ENCODE measurements around the gene TMSB15B.
"Not testable (repeated sequence)": the region's sequence is repeated elsewhere in the genome, so short reads cannot be mapped to it uniquely, and the experiment has no call there.

Gene TMSB15B

DNA sequence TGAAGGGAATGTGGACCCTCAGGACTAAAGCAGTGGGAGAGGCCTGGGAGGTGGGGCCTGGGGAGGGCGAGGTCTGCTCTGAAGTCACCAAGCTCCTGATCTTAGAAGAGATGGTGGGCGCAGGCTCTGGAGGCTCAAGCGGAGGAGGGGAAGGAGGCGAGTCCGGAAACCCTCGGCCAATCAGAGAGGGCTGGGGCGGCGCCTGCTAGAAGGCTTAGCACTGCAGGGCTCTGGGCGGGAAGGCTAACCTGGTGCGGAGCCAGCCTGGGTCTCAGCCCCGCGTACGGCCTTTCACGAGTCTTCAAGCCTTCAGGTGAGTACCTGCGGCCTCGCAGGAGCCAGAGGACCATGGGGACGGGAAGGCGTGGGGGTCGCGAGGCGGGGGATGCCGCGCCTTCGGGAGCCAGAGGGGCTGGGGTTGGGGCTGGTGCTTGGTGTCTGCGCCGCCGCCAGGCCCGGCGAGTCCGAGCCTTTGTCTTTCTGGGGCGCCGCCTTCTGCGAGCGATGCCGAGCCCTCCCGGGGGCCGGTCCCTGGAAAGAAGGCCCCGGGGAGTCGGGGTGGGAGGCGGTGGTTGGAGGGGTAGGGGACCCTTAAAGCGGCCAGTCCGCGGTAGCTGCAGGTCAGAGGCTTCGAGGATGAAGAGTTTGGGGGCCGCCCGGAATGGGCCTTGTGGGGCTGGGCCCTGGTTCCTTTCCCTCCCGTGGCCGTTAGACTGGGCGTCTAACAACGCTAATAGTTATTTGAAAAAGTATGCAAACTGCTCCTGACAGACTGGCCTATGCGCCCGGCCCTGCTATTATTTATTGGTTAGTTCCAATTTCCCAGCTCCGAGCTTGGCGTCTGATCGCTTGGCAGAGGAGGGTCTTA lies at the start of gene TMSB15B:
Gene TMSB15B (plus strand): TSS at position 217 of the 868 bp plus-strand sequence.
- not testable (repeated sequence) for DNase-seq

DNA sequence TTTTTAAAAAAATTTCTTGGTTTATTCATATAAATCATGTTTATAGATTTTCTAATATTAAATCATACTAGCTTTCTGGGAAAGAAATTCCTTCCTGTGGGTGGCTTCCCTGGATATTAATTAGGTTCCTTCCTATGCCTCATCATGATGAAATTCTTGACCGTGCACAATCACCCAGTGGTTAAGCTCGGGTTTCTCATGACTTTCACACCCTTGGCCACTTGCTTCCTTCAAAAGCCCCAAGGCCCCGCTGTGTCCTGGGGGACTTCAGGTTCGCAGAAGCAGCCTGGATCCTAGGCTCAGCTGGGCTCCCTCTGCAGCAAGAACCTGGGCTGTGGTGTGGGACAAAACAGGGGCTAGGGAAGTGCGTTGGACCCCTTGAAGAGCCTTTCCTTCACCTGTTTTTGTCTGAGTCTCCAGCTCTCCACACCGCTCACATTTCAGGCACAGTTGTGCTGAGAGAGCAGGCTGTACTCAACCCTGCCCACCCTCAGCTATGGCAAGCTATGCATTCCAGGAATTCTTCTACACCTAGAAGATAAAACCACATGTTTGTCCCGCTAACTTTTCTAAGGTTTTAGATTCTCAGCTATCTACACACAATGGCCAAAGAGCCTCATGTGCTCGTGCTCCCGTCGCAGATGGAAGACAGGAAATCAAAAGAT lies 48.9 kb upstream of the TMSB15B start:
- no peak for DNase-seq

DNA sequence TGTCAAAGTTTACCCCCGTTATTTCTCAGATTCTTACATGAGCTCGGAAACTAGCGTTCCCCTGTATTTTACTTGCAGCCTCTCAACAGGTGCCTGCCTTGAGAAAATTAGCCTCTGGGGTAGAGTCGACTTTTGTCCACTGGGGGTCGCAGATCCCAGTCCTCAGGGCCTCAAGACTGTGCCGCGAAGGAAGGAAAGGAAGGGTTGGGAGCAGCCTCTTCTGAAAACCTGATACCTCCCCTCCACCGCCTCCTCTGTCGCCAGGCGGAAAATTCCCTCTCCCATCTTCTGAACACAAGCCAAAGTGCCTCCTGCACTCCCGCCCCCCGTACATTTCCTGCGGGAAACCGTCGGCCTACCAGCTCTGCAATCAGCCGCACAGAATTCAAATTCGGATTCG lies 44.4 kb upstream of the TMSB15B start:
- peak; percentile 60 for DNase-seq

DNA sequence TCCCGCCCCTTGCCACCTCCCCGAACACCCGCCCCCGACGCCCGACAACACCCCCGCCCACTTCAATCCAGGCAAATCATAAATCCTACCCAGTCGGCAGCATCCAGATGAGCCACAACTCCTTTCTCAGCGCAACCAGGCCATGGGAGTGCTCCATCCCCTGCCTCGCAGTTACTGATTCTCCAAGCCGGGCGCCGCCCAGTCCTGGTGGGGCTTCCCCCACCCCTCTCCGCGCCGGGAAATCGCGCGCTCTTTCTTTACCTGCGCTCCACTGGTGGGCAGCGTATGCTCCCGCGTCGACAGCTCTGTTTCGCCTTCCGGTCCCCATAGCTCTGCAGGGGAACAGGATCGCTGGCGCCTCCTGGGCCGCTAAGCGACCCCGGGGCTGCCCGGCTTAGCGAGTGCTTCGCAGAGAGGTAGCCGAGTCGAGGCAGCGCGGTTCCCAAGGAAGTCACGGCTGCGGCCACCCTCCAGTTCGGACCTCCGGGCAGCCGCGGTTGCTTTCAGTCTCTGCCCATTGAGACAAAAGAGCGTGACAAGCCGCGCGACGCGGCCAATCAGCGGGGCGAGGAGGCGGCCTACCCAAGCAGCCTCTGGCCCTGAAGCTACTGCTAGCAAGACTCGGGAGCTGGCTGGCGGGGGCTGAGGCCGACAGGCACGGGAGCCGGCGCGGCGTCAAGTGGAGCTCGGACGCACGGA lies 43.7 kb upstream of the TMSB15B start:
- DNase-seq: peak; percentile 65

DNA sequence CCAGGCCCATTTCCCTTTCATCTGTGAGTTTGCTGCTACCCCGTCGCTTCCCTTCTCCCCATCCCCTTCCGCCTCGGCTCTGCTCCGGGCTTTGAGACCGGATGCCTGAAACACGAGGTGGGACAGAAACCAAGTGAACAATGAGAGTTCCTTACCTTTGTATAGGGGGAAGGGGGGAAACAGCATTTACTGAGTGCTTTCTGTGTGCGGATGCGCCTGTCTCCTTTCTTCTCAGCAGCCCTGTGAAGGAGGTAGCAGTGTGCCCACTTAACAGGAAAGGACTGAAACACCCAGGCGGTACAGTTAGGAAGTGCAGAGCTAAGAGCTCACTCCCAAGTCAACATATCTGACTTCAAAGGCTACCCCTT lies 43.2 kb upstream of the TMSB15B start:
- no peak for DNase-seq

DNA sequence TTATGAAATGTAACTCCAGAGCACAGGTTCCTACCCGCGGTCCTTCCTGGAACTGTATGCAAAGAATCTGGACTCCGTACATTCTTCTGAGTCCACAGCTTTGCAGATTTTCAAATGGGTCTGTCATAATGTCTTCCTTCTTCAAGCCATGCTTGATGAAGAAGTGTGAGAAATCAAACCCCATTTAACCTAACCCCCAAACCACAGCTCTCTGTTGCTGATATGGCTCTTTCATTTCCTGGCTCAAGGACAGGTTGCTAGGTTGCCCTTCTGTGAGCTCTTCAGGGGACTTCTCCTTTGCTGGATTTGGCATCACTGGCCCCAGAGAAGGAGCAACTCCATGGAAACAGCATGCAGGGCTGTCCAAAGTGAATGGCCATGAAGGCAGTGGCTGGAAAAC lies 41.9 kb upstream of the TMSB15B start:
- DNase-seq: not testable (repeated sequence)

DNA sequence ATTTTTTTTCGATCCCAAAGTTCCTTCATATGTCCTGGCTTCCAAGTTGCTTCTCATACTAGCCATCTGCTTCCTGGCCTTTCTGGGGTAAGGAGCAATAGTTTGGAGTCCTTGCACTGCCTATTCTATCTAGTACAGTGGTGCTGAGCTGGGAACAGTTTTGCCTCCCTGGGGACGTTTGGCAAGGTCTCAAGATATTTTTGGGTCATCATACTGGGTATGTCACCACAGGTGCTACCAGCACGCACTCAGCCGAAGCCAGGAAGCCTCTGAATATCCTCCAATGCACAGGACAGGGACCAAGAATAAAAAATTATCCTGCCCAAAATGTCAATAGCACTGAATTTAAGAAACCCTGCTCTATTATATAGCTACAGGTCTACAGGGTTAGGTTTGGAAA lies 35.4 kb upstream of the TMSB15B start:
- no peak for DNase-seq

DNA sequence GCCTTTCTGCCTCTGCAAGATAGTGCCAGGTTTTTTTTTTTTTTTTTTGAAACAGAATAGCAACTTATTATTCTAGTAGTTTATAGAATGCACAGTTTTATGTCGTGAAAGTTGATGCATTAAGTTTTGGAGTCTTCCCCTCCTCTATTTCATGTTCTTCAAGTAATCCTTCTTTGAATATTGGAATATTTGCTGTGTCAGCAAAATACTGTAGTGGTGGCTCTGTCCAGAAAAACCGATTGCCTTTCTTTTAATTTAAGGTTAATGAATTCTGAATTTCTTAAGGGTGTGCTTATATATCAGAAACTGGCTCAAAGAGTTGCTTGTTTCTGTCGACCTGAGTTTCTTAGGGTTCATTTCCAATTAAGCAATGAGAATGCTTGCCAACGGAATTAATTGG lies 34.8 kb upstream of the TMSB15B start:
- no peak for DNase-seq

DNA sequence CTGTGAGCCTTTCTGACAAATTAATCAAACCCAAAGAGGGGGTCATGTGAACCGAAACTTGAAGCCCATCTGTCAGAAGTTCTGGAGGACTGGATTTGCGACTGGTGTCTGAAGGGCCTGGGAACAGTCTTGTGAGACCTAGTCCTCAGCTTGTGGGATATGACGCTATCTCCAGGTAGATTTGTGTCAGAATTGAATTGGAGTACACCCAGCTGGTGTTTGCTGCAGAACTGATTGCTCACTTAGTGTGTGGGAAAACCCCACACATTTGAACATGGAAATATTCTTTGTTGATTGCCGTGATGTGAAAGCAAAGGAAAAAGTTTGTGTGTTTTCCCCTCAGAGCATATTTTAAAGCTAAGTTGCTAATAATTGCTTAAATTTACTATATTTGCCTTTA lies 30.3 kb upstream of the TMSB15B start:
- DNase-seq: no peak

DNA sequence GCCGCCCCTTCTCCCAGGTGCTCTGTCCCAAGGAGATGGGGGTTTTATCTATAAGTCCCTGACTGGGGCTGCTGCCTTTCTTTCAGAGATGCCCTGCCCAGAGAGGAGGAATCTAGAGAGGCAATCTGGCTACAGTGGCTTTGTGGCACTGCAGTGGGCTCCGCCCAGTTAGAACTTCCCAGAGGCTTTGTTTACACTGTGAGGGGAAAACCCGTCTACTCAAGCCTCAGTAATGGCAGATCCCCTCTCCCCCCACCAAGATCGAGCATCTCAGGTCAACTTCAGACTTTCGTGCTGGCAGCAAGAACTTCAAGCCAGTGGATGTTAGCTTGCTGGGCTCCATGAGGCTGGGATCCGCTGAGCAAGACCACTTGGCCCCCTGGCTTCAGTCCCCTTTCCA lies 22.2 kb upstream of the TMSB15B start:
- DNase-seq: not testable (repeated sequence)

DNA sequence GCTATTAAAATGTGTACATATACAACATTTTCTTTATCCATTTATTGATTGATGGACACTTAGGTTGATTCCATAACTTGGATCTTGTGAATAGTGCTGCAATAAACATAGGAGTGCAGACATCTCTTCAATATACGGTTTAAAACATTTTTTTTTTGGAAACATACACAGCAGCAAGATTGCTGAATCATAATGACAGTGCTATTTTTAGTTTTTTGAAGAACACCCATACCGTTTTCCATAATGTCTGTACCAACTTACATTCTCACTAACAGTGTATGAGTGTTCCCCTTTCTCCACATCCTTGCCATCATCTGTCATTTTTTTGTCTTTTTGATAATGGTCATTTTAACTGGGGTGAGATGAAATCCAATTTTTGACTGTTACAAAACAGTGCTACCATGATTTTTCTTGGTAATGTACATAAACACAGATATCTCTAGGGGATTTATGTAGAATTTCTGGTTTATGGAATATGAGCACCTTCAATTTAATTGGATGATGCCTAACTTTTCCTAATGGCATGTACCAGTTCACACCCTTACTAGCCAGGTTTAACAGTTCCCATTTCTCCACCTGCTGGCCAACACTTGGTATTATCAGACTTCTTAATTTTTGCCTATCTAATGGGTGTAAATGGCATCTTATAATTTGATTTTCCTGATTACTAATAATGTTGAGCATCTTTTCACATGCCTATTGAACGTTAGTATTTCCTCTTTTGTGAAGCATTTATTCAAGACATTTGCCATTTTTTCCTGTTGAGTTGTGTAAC lies 21.0 kb upstream of the TMSB15B start:
- no peak for DNase-seq

DNA sequence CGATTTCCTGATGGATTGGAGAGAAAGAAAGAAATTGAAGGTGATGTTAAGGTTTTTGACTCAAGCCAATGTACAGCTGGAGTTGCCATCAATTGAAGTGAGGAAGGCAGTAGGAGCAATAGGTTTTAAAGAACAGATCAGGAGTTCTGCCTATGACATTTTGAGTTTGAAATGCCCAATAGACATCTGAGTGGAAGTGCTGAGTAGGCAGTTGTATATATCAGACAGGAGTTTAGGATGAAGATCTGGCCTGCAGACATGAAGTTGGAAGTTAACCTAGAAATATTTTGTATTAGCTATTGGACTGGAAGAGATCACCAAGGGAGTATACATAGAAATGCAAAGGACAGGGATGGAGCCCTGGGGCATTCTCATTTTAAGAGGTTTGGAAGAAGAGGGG lies 12.9 kb upstream of the TMSB15B start:
- no peak for DNase-seq

DNA sequence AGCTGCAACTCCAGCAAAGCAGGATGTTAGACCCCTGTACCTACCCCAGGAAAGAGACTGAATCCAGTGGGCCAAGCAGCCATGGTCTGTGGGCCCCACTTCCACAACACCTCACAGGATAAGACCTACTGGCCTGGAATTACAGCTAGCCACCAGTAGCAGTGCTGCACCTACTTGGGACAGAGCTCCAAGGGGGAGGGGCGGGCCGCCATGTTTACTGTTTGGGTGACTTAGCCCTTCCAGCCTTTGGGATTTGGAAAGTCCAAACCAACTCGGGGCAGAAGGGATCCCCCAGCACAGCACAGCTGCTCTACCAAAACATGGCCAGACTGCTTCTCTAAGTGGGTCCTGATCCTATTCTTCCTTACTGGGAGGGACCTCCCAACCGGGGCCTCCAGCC lies 9.1 kb upstream of the TMSB15B start:
- DNase-seq: no peak

DNA sequence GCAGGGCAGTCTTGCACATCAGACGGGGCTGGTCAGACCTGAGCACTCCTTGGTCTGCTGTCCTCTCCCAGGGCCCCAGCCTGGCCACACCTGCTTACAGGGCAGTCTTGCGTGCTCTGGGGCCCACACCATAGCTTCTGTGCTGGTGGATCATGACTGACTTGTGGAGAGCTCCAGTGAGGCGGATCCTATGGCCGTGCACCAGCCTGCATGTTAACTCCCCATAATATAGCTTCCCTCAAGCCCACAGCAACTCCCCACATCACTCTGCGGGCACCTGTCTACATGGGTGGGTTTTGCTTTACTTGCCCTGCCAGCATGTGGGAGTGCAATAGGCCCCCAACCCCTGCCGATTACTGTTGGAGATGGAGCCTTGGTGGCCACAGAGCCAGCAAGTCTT lies 8.2 kb upstream of the TMSB15B start:
- no peak for DNase-seq

DNA sequence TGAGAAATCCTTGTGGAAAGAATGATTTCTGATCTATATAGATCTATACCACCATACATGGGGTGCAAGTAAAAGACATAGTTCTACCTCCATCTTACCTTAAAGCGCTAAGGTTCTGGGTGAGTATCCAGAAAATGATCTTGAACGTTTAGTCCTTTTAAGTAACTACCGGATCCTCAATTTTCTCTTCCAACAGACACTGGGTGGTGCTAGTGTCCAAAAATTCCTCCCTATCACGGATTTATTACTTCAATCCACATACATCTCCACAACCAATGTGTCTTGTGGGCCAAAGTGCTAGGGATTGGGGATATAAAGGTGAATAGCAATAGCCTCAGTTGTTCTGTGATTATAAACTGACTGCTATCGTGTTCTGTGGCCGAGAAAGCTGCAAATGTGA lies 1.8 kb upstream of the TMSB15B start:
- not testable (repeated sequence) for DNase-seq

DNA sequence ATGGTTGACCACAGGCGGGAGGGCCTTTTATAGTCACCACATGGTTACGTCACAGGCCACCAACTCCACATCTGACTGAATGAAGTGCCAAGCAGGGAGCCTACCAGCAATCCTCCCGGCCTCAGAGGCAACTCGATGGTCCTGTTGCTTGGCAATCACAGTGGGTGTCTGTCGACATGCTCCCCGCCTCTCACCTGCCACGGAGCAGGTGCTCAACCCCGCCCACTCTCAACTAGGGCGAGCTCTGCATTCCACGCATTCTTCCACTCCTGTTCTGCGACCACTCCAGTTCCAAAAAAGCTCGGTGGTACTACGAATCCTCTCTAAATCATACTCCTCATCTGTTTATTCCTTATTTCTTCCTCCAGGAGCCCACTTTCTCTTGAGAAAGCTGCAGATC lies 21.1 kb downstream of the TMSB15B start:
- not testable (repeated sequence) for DNase-seq

DNA sequence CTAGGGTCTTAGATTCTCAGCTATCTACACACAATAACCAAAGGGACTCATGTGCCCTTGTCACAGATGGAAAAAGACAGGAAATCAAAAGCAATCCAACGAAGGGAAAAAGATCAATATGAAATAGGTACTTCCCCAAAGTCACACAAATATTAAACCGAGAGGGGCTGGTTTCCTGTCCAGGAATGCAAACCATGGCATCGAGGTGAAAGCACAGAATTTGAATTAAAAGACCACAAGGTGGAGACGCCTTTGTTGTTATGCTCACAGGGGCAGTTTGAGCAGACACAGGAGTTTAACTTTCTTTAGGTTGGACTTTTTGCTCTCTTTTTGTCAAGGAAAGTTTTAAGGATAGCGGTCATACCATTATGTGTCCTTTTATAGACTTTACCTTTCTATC lies 36.8 kb downstream of the TMSB15B start:
- no peak for DNase-seq

DNA sequence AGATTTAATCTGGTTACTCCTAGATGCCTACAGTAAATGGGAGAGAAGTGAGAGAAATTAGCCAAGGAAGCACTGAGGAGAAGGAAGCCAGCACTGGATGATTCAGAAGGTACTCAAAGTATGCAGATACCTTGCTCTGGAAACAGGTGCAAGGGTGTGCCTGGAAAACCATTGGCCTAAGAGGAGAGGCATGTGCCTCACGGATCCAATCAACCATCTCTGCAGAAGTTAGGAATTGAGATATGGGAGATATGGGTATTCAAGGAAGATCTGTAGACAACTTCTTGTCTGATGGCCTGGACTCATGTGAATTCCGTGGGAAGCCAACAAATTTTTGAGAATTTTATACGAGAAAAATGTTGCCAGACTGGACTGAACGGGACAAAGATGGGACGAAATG lies 46.4 kb downstream of the TMSB15B start:
- DNase-seq: no peak

DNA sequence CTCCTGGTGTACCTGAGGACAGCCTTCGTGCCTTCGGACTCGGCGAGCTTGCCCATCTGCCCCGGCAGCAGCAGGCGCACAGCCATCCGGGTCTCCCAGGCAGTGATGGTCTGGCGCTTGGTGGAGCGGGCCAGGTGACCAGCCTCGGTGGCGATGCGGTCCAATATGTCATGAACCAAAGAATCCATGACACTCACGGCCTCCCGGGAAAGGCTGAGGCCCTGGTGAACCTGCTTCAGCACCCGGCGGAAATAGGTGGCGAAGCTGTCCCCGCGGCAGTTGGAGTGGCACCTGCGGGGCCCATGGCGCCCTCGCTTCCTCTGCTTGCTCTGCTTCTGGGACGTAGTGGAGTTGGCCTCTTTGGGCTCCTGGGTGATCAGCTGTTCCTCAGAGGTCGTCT lies 50.7 kb downstream of the TMSB15B start:
- no peak for DNase-seq

DNA sequence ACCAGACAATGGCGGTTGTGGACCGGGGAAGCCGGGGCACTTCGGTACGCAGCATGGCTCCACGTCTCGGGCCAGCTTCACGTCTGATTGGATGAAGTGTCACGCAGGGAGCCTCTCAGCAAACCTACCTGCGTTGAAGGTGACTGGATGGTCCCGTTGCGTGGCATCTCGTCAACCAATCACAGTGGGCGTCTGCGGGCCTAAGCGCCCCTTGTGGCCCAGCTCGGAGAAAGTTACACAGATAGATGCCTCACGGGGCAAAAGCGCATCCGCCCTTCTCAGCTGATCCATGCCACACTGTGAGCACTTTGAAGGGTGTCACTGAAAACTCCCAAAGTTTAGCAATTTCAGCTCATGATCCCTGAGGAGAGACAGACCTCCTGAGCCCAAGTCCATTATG lies 51.2 kb downstream of the TMSB15B start, which contains the start of gene H2BW1:
Gene H2BW1 (minus strand): TSS at position 103 of the 400 bp plus-strand sequence. CDS start 132 bp downstream, outside the sequence.
- no peak for DNase-seq

DNA sequence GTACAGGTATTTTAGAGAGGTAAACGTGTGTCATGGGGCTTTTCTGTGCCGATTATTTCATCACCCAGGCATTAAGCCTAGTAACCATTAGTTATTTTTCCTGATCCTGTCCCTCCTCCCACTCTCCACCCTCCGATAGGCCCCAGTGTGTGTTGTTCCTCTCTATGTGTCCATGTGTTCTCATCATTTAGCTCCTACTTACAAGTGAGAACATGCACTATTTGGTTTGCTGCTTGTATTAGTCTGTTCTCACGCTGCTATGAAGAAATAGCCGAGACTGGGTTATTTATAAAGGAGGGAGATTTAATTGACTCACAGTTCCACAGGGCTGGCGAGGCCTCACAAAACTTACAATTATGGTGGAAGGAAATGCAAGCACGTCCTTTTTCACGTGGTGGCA lies 53.1 kb downstream of the TMSB15B start:
- not testable (repeated sequence) for DNase-seq

Data from left hindlimb (tissue), 1 donor.